CD8-positive, alpha-beta memory T cell (primary cell): ENCODE measurements around the gene KRTAP5-5. TPM values are rescaled to one million over a fixed set of nuclear protein-coding genes. Genes with fewer than 3 reads are reported as not detected.

Experiments used
- CTCF ChIA-PET: fragments of 350-600 bp; sonication (Branson Sonifier 250); formaldehyde crosslinking; loops from one replicate; lab custom pipeline; 2021; ENCODE audit warnings: antibody characterized with exemption; lab: Charles Lee
- POLR2A ChIA-PET: fragments of 350-600 bp; sonication (Branson Sonifier 250); formaldehyde crosslinking; loops from one replicate; lab custom pipeline; 2021; ENCODE audit warnings: antibody characterized with exemption; lab: Charles Lee
- DNase-seq, 5 donors: peaks; one replicate each; pipeline versions ENCODE4 v3.0.0 to v3.0.0-alpha.2; 2020 to 2022; ENCODE audit warnings: mixed read lengths in 1 of 5
- H3K27ac ChIP-seq: one replicate; pipeline ENCODE4 v1.7.0; 2013; ENCODE audit warnings: low read depth, mild to moderate bottlenecking, low read length, moderate library complexity
- H3K27me3 ChIP-seq: 2 replicates; pipeline ENCODE4 v1.7.0; 2013; ENCODE audit warnings: low read length, mild to moderate bottlenecking; ENCODE audit not compliant: insufficient read depth, poor library complexity, severe bottlenecking
- H3K36me3 ChIP-seq: 2 replicates; pipeline ENCODE4 v1.7.0; 2013; ENCODE audit warnings: mild to moderate bottlenecking, low read length, moderate library complexity; ENCODE audit not compliant: insufficient read depth
- H3K4me1 ChIP-seq: 2 replicates; pipeline ENCODE4 v1.7.0; 2013; ENCODE audit warnings: mild to moderate bottlenecking, low read length, moderate library complexity; ENCODE audit not compliant: insufficient read depth
- H3K4me3 ChIP-seq: 2 replicates; pipeline ENCODE4 v1.7.0; 2013; ENCODE audit warnings: mild to moderate bottlenecking, low read length
- H3K9me3 ChIP-seq: 2 replicates; pipeline ENCODE4 v1.7.0; 2013; ENCODE audit warnings: mild to moderate bottlenecking, low read length
- H3K27ac Mint-ChIP-seq, 8 donors: one replicate each; pipeline ENCODE4 v1.8.0; 2020 to 2021; ENCODE audit warnings: mixed read lengths in 8 of 8, mild to moderate bottlenecking in 6 of 8, inconsistent platforms in 3 of 8, moderate library complexity in 3 of 8
- H3K27me3 Mint-ChIP-seq, 2 donors: one replicate each; pipeline ENCODE4 v1.8.0; 2020 to 2021; ENCODE audit warnings: mixed read lengths in 2 of 2, mild to moderate bottlenecking in 1 of 2, moderate library complexity in 1 of 2
- H3K36me3 Mint-ChIP-seq, 3 donors: one replicate each; pipeline ENCODE4 v1.8.0; 2020 to 2021; ENCODE audit warnings: mixed read lengths in 3 of 3, inconsistent platforms in 1 of 3, mild to moderate bottlenecking in 1 of 3
- H3K4me1 Mint-ChIP-seq, 3 donors: one replicate each; pipeline ENCODE4 v1.8.0; 2020 to 2021; ENCODE audit warnings: mixed read lengths in 3 of 3, inconsistent platforms in 1 of 3, mild to moderate bottlenecking in 1 of 3
- H3K4me3 Mint-ChIP-seq, 7 donors: one replicate each; pipeline ENCODE4 v1.8.0; 2020 to 2021; ENCODE audit warnings: mixed read lengths in 7 of 7, mild to moderate bottlenecking in 6 of 7, moderate library complexity in 4 of 7, inconsistent platforms in 2 of 7
- H3K9me3 Mint-ChIP-seq, 5 donors: one replicate each; pipeline ENCODE4 v1.8.0; 2020 to 2022; ENCODE audit warnings: mixed read lengths in 5 of 5, mild to moderate bottlenecking in 3 of 5, moderate library complexity in 2 of 5, inconsistent platforms in 1 of 5
- polyA plus RNA-seq: library from polyadenylated mRNA; unstranded; fragments of 300-500 nt; fragmentation: Illumina TruSeq; gene quantifications from one replicate; pipeline ENCODE4 v1.2.3, GENCODE V29; 2021
- total RNA-seq, 2 experiments: library from RNA; stranded (reverse); gene quantifications; one replicate each; pipeline ENCODE4 v1.2.3, GENCODE V29; 2021

Gene KRTAP5-5
- total and polyA plus RNA-seq, 3 experiments from 2014 or later: not detected

DNA sequence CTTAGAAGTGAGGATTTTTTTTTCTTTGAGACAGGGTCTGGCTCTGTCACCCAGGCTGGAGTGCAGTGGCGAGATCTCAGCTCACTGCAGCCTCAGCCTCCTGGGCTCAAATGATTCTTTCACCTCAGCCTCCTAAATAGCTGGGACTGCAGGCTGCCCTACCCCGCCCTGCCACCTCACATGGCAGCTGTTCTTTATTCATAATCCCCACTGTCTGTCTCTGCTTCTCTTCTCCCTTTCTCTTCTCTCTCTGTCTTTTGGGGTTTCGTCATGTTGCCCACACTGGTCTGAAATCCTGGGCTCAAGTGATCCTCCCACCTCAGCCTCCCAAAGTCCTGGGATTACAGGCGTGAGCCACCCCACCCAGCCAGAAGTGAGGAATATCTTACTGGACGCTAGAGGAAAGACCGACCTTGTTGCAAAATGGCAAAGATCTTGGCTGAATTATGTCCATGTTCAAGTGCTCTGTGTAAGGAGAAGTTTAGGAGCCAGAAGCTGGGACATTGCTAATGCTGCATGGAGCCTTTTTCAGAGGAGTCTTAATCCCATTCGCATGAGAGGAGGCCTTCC, 21.9 kb downstream of the KRTAP5-5 start:
- Mint-ChIP-seq H3K4me1 (no peaks in the 10 kb centered on the region), H3K27me3 (peaks cover 8 to 37% of the 10 kb centered on the region in 2 donors), H3K9me3 (no peaks in the 10 kb centered on the region), H3K4me3 (no peak overlapping the region), H3K27ac (no peak overlapping the region), H3K36me3 (no peaks in the 10 kb centered on the region)
- Histone ChIP-seq H3K36me3 (no peaks in the 10 kb centered on the region), H3K27ac (no peak overlapping the region), H3K4me3 (no peak overlapping the region), H3K9me3 (no peaks in the 10 kb centered on the region), H3K27me3 (peaks cover 13% of the 10 kb centered on the region), H3K4me1 (no peaks in the 10 kb centered on the region)
- ChIA-PET POLR2A (no interaction called here), CTCF (interaction anchor here (0.7 to 1.9 kb wide), 5 partner anchors 12 to 182 kb away, joined by 3 to 6 read pairs (median 4); no protein-coding TSS in a partner anchor)
- DNase-seq: peak in 1 of 5 donors; percentile 16

DNA sequence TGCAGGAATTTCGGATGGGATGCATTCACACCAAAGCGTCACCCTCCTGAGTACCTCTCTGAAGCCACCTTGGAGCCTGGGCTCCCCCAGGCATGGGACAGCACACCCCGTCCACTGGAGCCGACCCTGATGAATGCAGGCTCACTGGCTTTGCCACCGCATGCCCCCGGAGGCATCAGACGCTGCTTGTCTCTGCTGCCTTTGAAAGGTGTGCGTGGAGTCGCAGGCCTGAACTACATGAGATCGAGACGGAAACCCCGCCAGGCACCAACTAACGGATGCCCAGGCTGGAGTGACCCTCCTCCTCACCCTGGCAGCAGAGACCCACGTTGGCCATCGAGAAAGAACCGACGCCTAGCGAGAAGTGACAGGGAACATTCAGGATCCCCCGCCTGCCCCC, 22.5 kb downstream of the KRTAP5-5 start:
- peaks cover 9 to 42% of the 10 kb centered on the region in 2 donors for H3K27me3 Mint-ChIP-seq
- H3K9me3 Mint-ChIP-seq: no peaks in the 10 kb centered on the region
- H3K4me3 Mint-ChIP-seq: no peak overlapping the region
- peak in 1 of 5 donors; percentile 47 for DNase-seq
- CTCF ChIA-PET: interaction anchor here (0.6 to 3.1 kb wide), 31 partner anchors 9 to 504 kb away, joined by 3 to 49 read pairs (median 4); partner anchors contain the start of genes KRTAP5-6, LSP1, SYT8 and TOLLIP
- H3K27ac ChIP-seq: no peak overlapping the region
- H3K27me3 ChIP-seq: peaks cover 13% of the 10 kb centered on the region
- no peaks in the 10 kb centered on the region for H3K9me3 ChIP-seq
- no peaks in the 10 kb centered on the region for H3K36me3 ChIP-seq
- H3K4me1 Mint-ChIP-seq: no peaks in the 10 kb centered on the region
- H3K4me1 ChIP-seq: no peaks in the 10 kb centered on the region
- POLR2A ChIA-PET: no interaction called here
- H3K4me3 ChIP-seq: no peak overlapping the region
- H3K36me3 Mint-ChIP-seq: no peaks in the 10 kb centered on the region
- no peak overlapping the region for H3K27ac Mint-ChIP-seq

DNA sequence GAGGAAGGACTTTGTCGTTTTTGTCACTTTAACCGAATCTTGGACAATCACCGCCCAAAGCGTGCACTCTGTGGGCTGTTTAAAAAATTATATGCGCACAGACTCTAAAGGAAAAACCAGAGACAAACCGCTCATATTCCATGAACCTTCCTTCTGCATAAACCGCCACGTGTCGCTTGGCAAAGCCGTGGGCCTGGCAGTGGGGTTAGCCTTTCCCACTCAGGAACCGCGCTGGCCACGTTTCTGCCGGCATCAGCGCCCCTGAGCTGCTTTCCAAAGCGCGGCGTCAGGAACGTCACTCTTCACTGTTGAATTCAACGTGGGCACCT, 22.8 kb downstream of the KRTAP5-5 start:
- H3K27me3 ChIP-seq: peaks cover 13% of the 10 kb centered on the region
- H3K4me3 Mint-ChIP-seq: no peak overlapping the region
- no peaks in the 10 kb centered on the region for H3K36me3 Mint-ChIP-seq
- H3K4me1 Mint-ChIP-seq: no peaks in the 10 kb centered on the region
- H3K4me1 ChIP-seq: no peaks in the 10 kb centered on the region
- H3K4me3 ChIP-seq: no peak overlapping the region
- H3K27ac ChIP-seq: no peak overlapping the region
- no peaks in the 10 kb centered on the region for H3K9me3 ChIP-seq
- H3K27ac Mint-ChIP-seq: no peak overlapping the region
- no peaks in the 10 kb centered on the region for H3K36me3 ChIP-seq
- H3K27me3 Mint-ChIP-seq: peaks cover 11 to 41% of the 10 kb centered on the region in 2 donors
- DNase-seq: no peak
- CTCF ChIA-PET: interaction anchor here (0.6 to 3.1 kb wide), 33 partner anchors 9 to 680 kb away, joined by 3 to 49 read pairs (median 4); partner anchors contain the start of genes KRTAP5-6, LSP1, SYT8 and TOLLIP
- no peaks in the 10 kb centered on the region for H3K9me3 Mint-ChIP-seq
- POLR2A ChIA-PET: no interaction called here

DNA sequence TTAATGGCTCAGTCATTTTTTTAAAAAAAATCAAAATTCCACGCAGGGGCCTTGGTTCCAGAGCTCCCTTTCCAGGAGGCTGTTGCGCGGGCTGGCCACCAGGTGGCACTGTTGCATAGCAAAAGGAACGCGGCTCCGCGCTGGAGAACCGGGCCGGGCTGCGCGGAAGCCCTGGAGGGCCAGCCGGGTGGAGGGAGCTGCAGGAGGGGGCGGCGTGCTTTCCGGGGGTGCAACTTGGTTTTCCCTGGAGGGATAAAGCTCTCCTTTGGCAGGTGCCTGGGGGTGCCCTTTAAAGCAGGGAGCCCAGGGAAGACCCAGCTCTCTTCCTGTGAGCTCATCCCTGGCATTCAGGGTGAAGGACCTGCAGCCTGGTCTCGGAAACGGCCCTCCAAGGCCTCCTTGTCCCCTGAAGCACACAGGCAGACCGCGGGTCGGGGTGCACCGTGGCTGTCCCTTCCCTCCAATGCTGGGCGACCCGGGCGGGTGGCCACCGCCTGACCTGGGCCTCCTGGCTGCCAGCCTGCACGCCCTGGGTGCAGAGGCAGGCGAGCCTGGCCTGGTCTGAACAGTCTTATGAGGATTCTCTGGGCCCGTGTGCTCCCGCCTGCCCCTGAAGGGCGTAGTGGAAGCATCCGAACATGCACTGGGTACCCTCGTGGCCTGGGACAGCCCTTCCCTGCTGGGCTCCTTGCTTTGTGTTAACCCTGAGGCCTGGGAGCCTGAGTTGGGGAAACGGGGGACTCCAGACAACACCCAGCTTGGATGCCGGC, 23.4 kb downstream of the KRTAP5-5 start:
- ChIA-PET CTCF (interaction anchor here (0.6 to 3.1 kb wide), 34 partner anchors 10 to 681 kb away, joined by 3 to 49 read pairs (median 4); partner anchors contain the start of genes KRTAP5-6, LSP1, SYT8 and TOLLIP), POLR2A (no interaction called here)
- Histone ChIP-seq H3K9me3 (no peaks in the 10 kb centered on the region), H3K4me3 (no peak overlapping the region), H3K36me3 (no peaks in the 10 kb centered on the region), H3K27ac (no peak overlapping the region), H3K4me1 (no peaks in the 10 kb centered on the region), H3K27me3 (peaks cover 13% of the 10 kb centered on the region)
- Mint-ChIP-seq H3K4me1 (no peaks in the 10 kb centered on the region), H3K9me3 (peaks cover 0 to 1% (median 0%) of the 10 kb centered on the region in 5 donors), H3K4me3 (no peak overlapping the region), H3K27ac (no peak overlapping the region), H3K27me3 (peaks cover 15 to 45% of the 10 kb centered on the region in 2 donors), H3K36me3 (no peaks in the 10 kb centered on the region)
- peak; percentile 65 to 82 (median 71) for DNase-seq

DNA sequence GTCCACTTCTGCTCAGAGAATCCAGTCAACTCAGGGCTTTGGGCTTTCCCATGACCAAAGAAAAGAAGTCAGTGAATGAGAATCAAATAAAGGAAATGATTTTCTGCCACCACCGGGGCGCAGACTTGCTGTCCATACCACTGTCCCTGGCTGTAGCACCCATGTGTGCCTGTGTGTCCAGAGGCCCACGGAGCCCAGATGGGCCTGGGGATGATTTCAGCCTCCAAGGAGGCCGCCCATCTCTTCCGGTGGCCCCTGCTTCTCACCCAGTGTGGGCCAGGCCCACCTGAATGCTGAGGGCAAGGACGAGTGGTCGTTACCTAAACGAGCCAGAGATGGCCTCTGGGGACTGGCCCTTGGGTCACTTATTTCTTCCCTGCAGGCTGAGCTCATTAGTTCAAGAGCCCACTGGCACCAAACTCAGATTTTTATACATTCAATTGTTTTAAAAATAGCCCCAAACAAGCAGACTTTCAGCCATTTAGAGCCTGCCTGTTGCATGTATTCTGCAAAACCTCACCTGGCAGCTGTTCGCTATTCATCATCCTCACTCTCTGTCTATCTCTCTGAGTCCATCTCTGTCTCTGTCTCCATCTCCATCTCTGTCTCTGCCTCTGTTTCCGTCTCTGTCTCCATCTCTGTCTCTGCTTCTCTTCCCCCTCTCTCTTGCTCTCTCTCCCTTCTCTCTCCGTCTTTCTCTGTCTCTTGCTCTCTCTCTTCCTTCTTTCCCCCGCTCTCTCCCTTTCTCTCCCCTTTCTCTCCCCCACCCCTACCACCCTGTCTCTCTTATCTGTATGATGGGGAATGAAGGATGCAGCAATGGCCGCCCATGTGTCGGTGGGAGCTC, 24.2 kb downstream of the KRTAP5-5 start:
- H3K36me3 ChIP-seq: no peaks in the 10 kb centered on the region
- peaks cover 0 to 2% (median 0%) of the 10 kb centered on the region in 5 donors for H3K9me3 Mint-ChIP-seq
- CTCF ChIA-PET: interaction anchor here (0.7 to 3.1 kb wide), 13 partner anchors 10 to 815 kb away, joined by 3 to 49 read pairs (median 8); partner anchors contain the start of gene SYT8
- H3K27me3 ChIP-seq: peaks cover 13% of the 10 kb centered on the region
- no peaks in the 10 kb centered on the region for H3K9me3 ChIP-seq
- peaks cover 15 to 48% of the 10 kb centered on the region in 2 donors for H3K27me3 Mint-ChIP-seq
- no peak overlapping the region for H3K27ac ChIP-seq
- no peaks in the 10 kb centered on the region for H3K4me1 Mint-ChIP-seq
- no peaks in the 10 kb centered on the region for H3K4me1 ChIP-seq
- no peak overlapping the region for H3K4me3 Mint-ChIP-seq
- POLR2A ChIA-PET: no interaction called here
- H3K27ac Mint-ChIP-seq: no peak overlapping the region
- H3K36me3 Mint-ChIP-seq: no peaks in the 10 kb centered on the region
- H3K4me3 ChIP-seq: no peak overlapping the region
- no peak for DNase-seq

DNA sequence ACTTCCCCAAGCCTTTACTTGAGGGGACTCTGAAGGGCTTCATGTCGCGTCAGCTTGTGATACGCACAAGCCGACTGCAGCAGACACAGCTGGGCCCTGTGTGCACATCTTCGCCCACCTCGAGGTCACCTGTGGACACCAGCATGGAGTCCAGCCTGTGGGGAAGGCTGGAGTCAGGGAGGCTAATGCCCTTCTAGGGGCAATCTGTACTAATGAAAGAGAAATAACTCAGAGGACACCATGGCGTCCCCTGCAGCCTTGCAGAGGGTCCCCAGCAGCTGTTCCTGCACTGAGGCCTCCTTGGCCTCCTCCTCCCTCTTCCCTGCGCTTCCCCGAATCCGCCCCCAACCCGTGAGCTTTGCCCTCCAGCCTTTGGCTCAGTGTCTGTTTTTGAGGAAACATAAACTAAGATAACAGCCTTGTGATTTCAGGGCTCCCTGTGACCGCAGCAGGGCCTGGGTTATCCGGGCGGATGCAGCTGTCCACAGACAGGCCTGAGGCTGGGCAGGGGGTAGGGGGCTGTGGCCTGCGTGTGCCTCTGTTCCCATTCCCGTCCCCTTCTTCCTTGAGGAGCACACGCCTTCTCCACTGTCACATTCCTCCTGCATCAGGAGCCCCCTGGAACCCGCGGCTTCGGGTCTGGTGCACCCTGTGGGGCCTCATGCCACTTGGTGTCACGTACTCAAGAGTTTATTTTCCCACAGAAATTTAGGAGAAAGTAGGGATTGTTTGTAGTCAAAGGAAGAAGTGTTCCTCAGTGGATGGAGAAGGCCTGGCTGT, 25.0 kb downstream of the KRTAP5-5 start:
- ChIA-PET CTCF (interaction anchor here (0.7 to 3.1 kb wide), 4 partner anchors 38 to 814 kb away, joined by 3 to 49 read pairs (median 20); partner anchors contain the start of gene SYT8), POLR2A (no interaction called here)
- H3K4me3 ChIP-seq: no peak overlapping the region
- peaks cover 4% of the 10 kb centered on the region for H3K4me1 ChIP-seq
- H3K36me3 Mint-ChIP-seq: no peaks in the 10 kb centered on the region
- H3K36me3 ChIP-seq: no peaks in the 10 kb centered on the region
- H3K9me3 ChIP-seq: no peaks in the 10 kb centered on the region
- H3K27ac Mint-ChIP-seq: no peak overlapping the region
- no peak for DNase-seq
- no peak overlapping the region for H3K27ac ChIP-seq
- H3K27me3 Mint-ChIP-seq: peaks cover 22 to 53% of the 10 kb centered on the region in 2 donors
- H3K4me3 Mint-ChIP-seq: no peak overlapping the region
- peaks cover 0 to 5% (median 4%) of the 10 kb centered on the region in 3 donors for H3K4me1 Mint-ChIP-seq
- peaks cover 0 to 2% (median 0%) of the 10 kb centered on the region in 5 donors for H3K9me3 Mint-ChIP-seq
- H3K27me3 ChIP-seq: peaks cover 13% of the 10 kb centered on the region
